ENCODE data around the gene AFF4.
"Not testable (repeated sequence)": the region's sequence is repeated elsewhere in the genome, so short reads cannot be mapped to it uniquely, and the experiment has no call there.

- TF ChIP-seq ZNF274 (IDR thresholded peaks at IDR 0.05; ENCODE audit: low read depth, low read length); SUZ12 (IDR thresholded peaks at IDR 0.05; ENCODE audit: extremely low read depth, insufficient read depth, insufficient read length): not testable (repeated sequence)
Measured at GRCh38 chr5:132982971-132983370, 19.5 kb upstream of the AFF4 start.

All from NT2/D1 (cell line).